Mucosa of gallbladder (tissue), 1 donor: ENCODE results near the gene CPEB4. TPM values are rescaled to one million over a fixed set of nuclear protein-coding genes. Genes with fewer than 3 reads are reported as not detected.

Experiments used
- DNase-seq: peaks from one replicate; pipeline ENCODE4 v3.0.0-alpha.2; 2020; ENCODE audit warnings: low spot score
- total RNA-seq: library from RNA; stranded (reverse); gene quantifications from one replicate; pipeline ENCODE4 v1.2.1, GENCODE V29; 2021
- donor health status: DM: no; HTN: no; CAD: no.

Gene CPEB4
- total RNA-seq, 1 donor from 2014 or later: 50.6 TPM

- DNase-seq: peak; percentile 53
These were observed 3.6 kb upstream of the CPEB4 start for GRCh38 chr5:173884402-173885053.

DNA sequence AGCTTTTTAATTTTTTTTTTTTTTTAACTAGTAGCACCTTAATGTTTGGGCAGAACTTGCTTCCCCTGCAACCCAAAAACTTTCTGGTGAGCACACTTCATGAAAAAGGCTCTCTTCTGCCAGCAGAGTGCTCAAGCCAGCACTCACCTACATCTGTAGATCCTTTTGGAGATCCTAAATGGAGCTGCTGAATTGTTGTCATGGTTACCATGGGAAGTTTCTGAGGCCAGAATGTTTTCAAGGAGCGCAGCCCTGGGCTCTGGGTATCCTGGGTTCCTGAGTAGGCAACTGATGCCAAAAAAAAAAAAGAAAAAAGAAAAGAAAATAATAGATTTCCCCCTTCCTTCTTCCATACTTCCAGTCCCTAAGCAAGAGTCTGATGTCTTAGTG, 3.1 kb upstream of the CPEB4 start:
- no peak for DNase-seq

GRCh38 chr5:173885475-173886010, 2.6 kb upstream of the CPEB4 start:
- peak; percentile 56 for DNase-seq

DNA sequence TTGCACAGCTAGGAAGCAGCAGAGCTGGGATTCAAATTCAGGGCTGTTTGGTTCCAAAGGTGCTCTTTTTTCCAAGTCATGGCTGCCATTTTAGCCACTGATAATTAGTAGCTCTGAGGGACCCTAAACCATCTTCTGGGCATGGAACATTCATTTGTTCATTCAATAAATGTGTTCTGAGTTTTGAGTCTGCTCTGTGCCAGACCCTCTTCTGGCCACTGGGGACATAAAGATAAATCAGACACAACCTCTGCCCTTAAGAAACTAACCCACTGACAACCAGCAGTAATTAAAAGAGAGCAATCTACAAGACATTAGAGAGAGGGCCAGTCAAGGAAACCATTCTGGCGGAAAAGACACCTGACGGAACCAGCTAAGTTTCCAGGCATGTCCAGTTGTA, 2.0 kb upstream of the CPEB4 start:
- DNase-seq: no peak

- DNase-seq: no peak
These were observed 453 bp downstream of the CPEB4 start for GRCh38 chr5:173888473-173889131.

- DNase-seq: peak; percentile 26
These were observed 2.2 kb downstream of the CPEB4 start for GRCh38 chr5:173890195-173890991.

DNA sequence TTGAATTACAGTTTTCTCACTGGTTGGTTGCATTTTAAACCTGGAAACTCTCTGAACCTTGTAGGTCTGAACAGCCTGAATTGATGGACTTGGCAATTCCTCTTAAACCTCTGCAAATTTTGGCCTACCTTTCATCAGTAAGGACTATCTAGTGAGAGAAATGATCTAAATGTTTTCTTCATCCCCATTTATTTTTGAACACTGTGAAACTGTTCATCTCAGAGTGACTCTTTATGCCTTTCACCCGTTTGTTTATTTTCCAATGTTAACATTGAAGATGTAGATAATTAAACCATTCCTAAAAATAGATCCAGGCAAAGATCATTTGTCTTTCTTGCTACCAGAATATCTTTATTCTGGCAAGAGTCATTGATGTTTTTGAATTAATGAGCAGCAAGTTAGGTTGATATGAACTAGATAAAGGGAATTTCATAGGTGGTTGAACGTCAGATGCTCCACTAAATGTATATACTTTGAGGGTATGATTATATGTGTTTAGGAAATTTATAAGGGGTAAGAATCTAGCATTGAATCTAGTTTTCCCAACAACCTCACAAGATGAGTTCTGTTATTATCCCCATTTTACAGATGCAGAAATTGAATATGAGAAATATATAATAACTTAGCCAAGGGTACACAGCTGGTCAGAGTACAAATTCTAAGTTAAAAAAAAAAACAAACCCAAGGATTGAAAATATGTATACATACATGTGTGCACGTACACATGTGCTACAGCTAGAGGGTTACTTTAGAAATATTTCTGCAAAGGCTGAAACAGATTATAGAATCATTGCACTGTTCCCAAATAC, 3.4 kb downstream of the CPEB4 start:
- no peak for DNase-seq

- no peak for DNase-seq
These were observed 5.0 kb downstream of the CPEB4 start for GRCh38 chr5:173893192-173893561.

- no peak for DNase-seq
These were observed 7.4 kb downstream of the CPEB4 start for GRCh38 chr5:173895401-173896165.

GRCh38 chr5:173896631-173897030, 8.5 kb downstream of the CPEB4 start:
- DNase-seq: no peak

GRCh38 chr5:173901705-173902104, 13.6 kb downstream of the CPEB4 start:
- DNase-seq: no peak

DNA sequence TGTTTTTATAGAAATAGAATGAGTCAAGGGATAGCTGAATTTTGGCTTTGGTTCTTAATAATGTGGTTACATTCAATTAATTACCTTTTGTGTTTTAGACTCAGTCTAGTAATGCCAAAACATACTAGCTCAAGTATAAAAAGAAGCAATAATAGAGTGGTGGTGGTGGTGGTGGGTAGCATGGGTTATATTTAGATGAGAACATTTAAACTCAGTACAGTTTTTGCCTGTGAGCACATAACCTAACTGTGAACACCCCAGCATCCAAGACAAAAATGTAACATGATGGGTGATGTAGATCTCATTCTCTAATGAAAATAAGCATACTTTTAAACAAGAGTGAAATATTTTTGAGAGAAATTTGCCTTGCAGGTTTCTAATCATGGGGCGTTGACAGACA, 14.2 kb downstream of the CPEB4 start:
- no peak for DNase-seq

GRCh38 chr5:173902743-173903142, 14.6 kb downstream of the CPEB4 start:
- DNase-seq: no peak

- DNase-seq: no peak
These were observed 15.4 kb downstream of the CPEB4 start for GRCh38 chr5:173903396-173904140.

DNA sequence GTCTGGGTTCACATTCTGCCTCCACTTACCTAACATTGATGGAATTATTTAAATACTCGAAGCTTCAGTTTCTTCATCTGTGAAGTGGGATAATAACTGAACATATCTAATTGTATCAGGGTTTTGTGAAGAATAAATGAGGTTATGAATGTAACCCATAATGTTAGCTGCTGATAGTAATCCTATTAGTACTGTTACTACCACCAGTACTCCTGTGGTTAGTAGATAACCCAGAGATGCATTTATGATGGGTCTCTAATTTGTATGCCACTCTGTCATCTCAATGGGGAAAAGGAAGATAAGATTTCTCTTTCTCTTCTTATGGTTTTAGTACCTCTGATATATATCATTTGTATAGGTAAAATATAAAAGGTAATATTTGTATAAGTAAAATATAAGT, 16.0 kb downstream of the CPEB4 start:
- DNase-seq: no peak

DNA sequence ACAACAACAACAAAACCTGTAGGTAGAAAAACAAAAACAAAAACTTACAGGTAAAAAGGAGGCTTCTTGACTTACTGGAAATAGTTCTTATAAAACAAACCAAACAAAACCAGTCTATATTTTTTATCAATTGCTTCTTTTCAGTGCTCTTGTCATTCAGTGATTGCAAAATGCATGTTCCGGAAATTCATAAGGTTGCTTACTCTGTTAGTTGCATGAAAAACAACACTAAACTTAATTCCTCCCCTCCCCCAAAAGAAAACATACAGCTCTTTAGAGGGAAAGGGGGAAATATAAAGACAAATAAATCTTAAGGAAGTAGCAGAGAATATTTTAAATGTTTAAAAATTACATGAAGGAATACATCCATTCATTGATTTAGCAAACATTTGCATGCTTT, 19.1 kb downstream of the CPEB4 start:
- DNase-seq: no peak

GRCh38 chr5:173907686-173908371, 19.7 kb downstream of the CPEB4 start:
- DNase-seq: no peak

- no peak for DNase-seq
These were observed 21.1 kb downstream of the CPEB4 start for GRCh38 chr5:173909199-173909598.

- no peak for DNase-seq
These were observed 22.1 kb downstream of the CPEB4 start for GRCh38 chr5:173910215-173910614.

DNA sequence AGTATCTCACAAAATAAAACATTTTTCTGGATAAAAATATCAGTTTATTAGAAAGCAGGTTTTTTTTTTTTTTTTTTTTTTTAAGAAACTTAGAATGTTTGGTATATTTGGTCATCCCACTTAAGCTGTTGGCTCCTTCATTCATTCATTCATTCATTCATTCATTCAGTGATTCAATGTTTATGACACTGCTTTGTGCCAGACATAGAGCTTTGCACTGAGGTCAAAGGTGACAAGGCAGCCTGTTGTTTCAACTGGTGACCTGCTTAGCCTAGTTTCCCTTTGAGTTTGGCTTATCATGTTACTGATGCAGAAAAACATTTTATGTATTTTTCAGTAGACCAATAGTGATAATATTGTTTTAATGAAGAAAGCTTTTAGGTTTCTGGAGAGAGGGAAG, 23.5 kb downstream of the CPEB4 start:
- no peak for DNase-seq
